ENCODE data around the gene PDZRN3. TPM values are rescaled to one million over a fixed set of nuclear protein-coding genes. Genes with fewer than 3 reads are reported as not detected.

The PDZRN3 gene
- total and polyA plus RNA-seq, 7 donors = 2.5 to 39.3 (median 16.0) TPM

DNA sequence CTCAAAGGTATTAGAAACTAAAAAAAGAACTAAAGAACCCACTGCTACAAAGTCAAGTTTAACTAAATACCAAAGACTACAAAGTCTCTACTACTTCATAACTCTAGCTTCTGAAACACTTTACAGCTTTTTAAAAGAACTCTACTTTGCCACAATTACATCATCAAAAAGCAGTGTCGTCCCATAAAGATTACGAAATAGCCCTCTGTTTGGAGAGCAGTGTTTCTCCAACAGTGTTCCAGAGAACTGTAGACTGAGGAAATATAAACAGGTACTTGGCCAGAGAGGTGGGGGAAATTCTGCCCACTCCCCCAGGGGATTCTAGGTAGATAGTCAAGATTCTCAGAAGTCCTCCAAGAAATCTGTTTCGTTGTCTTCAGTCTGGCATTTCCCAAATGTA, 225.6 kb downstream of the PDZRN3 start:
- Histone ChIP-seq H3K4me1 (peaks cover 6% of the 10 kb centered on the region), H3K27me3 (ENCODE audit: insufficient read depth in 3 of 3, low read length in 2 of 3) (no peaks in the 10 kb centered on the region), H3K36me3 (ENCODE audit: insufficient read depth in 1 of 2, low read depth in 1 of 2) (peaks cover 0 to 38% of the 10 kb centered on the region in 2 donors), H3K4me3 (no peak overlapping the region), H3K9me3 (no peaks in the 10 kb centered on the region), H3K27ac (peak overlapping the region; percentile 21)
- intact Hi-C loops (cut with DNase I) = no loop called here
- ATAC-seq (peak in 1 of 4 donors; percentile 45), DNase-seq (no peak)
- TF ChIP-seq, protein P1, sequence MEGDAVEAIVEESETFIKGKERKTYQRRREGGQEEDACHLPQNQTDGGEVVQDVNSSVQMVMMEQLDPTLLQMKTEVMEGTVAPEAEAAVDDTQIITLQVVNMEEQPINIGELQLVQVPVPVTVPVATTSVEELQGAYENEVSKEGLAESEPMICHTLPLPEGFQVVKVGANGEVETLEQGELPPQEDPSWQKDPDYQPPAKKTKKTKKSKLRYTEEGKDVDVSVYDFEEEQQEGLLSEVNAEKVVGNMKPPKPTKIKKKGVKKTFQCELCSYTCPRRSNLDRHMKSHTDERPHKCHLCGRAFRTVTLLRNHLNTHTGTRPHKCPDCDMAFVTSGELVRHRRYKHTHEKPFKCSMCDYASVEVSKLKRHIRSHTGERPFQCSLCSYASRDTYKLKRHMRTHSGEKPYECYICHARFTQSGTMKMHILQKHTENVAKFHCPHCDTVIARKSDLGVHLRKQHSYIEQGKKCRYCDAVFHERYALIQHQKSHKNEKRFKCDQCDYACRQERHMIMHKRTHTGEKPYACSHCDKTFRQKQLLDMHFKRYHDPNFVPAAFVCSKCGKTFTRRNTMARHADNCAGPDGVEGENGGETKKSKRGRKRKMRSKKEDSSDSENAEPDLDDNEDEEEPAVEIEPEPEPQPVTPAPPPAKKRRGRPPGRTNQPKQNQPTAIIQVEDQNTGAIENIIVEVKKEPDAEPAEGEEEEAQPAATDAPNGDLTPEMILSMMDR (IDR thresholded peaks at IDR 0.05) = no peak
- 59 to 78% (median 60%) methylated on average over 3 of the region's 3 CpGs for WGBS, 3 donors

DNA sequence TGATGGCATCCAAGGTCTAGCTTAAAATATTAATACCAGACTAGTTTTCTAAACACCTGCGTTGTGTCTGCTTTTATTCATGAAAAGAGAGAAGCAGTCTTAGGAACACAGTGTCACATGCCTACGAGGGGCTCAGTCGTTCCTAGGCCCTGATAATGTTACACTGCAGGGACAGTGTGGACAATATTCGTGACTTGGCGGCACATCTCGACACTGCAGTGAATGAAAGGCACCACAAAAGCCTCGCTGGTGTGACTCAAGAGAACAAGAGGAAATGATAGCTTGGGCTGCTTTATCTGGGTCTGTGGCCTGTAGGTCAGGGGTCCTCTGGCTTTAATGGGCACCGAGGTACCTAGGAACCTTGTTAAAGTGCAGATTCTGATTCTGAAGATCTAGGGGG, 226.7 kb downstream of the PDZRN3 start:
- WGBS, 3 donors = 32 to 82% (median 65%) methylated on average over 8 of the region's 8 CpGs
- TF ChIP-seq, protein P1 (IDR thresholded peaks at IDR 0.05) = no peak
- peaks cover 6% of the 10 kb centered on the region for H3K4me1 ChIP-seq
- no peaks in the 10 kb centered on the region for H3K9me3 ChIP-seq
- H3K27ac ChIP-seq = no peak overlapping the region
- H3K27me3 ChIP-seq (ENCODE audit: insufficient read depth in 3 of 3, low read length in 2 of 3) = no peaks in the 10 kb centered on the region
- no peak overlapping the region for H3K4me3 ChIP-seq
- H3K36me3 ChIP-seq (ENCODE audit: insufficient read depth in 1 of 2, low read depth in 1 of 2) = peaks cover 0 to 45% of the 10 kb centered on the region in 2 donors
- ATAC-seq (peak in 3 of 4 donors; percentile 47 to 94 (median 62)), DNase-seq (peak in 1 of 2 donors; percentile 56)
- intact Hi-C loops (cut with DNase I) = no loop called here

DNA sequence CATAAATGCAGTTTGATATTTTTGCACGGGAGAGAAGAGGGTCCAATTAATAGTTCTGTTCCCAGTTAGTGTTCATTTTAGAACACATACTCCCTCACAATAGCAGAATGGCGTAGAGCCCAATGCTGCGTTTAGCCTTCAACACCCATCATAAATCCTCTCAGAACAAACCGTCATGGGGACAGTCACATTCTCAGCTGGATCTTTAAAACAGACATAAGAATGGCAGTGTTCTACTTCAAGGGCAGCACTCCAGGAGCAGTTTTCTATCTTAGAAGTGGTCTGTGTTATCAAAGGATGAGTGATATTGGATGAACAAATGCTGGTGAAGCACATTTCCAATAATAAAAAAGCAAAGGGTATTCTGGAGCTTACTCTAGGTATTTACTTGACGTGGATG, 230.5 kb downstream of the PDZRN3 start:
- H3K36me3 ChIP-seq (ENCODE audit: insufficient read depth in 1 of 2, low read depth in 1 of 2) = peaks cover 0 to 59% of the 10 kb centered on the region in 2 donors
- H3K9me3 ChIP-seq = no peaks in the 10 kb centered on the region
- no peak for DNase-seq
- H3K4me1 ChIP-seq = peaks cover 6% of the 10 kb centered on the region
- H3K27me3 ChIP-seq (ENCODE audit: insufficient read depth in 3 of 3, low read length in 2 of 3) = no peaks in the 10 kb centered on the region
- intact Hi-C loops (cut with DNase I) = no loop called here
- H3K27ac ChIP-seq = no peak overlapping the region
- H3K4me3 ChIP-seq = no peak overlapping the region
- 64 to 76% (median 65%) methylated on average over 5 of the region's 5 CpGs for WGBS, 3 donors
- TF ChIP-seq, protein P1 (IDR thresholded peaks at IDR 0.05) = no peak
- no peak for ATAC-seq

DNA sequence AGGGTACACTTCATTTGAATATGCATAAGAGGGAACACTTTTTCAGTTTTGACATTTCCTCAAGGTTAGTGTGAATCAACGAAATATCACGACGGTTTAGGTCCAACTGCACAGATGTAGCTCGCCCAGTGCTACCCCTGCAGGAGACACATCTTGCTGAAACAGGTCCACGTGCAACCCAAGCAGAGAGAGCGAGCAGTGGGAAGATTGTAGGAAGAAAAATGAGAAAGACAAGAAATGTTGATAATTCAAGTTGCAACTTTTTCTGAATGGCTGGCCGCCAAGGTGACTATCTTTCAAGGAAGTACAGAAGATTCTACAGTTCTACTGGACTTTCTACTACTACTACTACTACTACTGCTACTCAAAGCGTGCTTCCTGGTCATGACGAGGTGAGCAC, 231.7 kb downstream of the PDZRN3 start:
- TF ChIP-seq, protein P1 (IDR thresholded peaks at IDR 0.05) = no peak
- intact Hi-C loops (cut with DNase I) = no loop called here
- no peak overlapping the region for H3K27ac ChIP-seq
- no peaks in the 10 kb centered on the region for H3K9me3 ChIP-seq
- H3K4me1 ChIP-seq = no peaks in the 10 kb centered on the region
- 95 to 97% (median 96%) methylated on average over 9 of the region's 9 CpGs for WGBS, 3 donors
- ATAC-seq (no peak), DNase-seq (no peak)
- H3K4me3 ChIP-seq = no peak overlapping the region
- peaks cover 0 to 62% of the 10 kb centered on the region in 2 donors for H3K36me3 ChIP-seq (ENCODE audit: insufficient read depth in 1 of 2, low read depth in 1 of 2)
- H3K27me3 ChIP-seq (ENCODE audit: insufficient read depth in 3 of 3, low read length in 2 of 3) = no peaks in the 10 kb centered on the region

DNA sequence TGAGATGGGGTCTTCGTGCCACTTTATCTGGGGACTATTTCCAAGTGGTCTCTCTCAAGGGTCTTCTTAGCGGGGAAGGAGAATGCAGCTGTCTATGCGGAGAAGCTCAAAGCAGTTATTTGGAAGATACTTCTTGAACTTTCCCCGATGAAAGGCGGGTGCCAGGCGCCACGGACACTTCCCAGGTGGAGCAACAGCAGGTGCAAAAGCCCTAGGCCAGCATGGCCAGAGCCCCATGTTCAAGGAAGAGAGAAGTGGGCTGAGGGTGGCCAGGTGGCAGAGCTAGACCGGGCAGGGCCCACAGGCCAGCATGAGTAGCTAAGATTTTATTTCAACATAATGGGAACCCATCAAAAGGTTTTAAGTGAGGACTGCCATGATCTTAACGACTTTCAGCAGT, 232.8 kb downstream of the PDZRN3 start:
- no peak for ATAC-seq
- Histone ChIP-seq H3K36me3 (ENCODE audit: insufficient read depth in 1 of 2, low read depth in 1 of 2) (peaks cover 3 to 68% of the 10 kb centered on the region in 2 donors), H3K4me3 (no peak overlapping the region), H3K27ac (no peak overlapping the region), H3K27me3 (ENCODE audit: insufficient read depth in 3 of 3, low read length in 2 of 3) (no peaks in the 10 kb centered on the region), H3K4me1 (no peaks in the 10 kb centered on the region), H3K9me3 (no peaks in the 10 kb centered on the region)
- TF ChIP-seq, protein P1 (IDR thresholded peaks at IDR 0.05) = no peak
- WGBS, 3 donors = 79 to 90% (median 87%) methylated on average over 9 of the region's 9 CpGs
- intact Hi-C loops (cut with DNase I) = no loop called here
- DNase-seq = no peak

All from psoas muscle (tissue), 8 donors.